Stimulated activated CD8-positive, alpha-beta memory T cell treated with anti-CD3 and anti-CD28 coated beads, Interleukin-15, amount 100 ng/mL, for 1 hour (primary cell): ENCODE results near the gene FLNB.
"Not testable (repeated sequence)": the region's sequence is repeated elsewhere in the genome, so short reads cannot be mapped to it uniquely, and the experiment has no call there.

Experiments used
- DNase-seq: peaks from one replicate; pipeline ENCODE4 v3.0.0-alpha.2; 2020; ENCODE audit warnings: low read depth

The FLNB gene

GRCh38 chr3:58029842-58030584 is 21.8 kb downstream of the FLNB start:
- DNase-seq, result no peak

- no peak for DNase-seq
Observed at GRCh38 chr3:58032186-58032585, 24.0 kb downstream of the FLNB start.

DNA sequence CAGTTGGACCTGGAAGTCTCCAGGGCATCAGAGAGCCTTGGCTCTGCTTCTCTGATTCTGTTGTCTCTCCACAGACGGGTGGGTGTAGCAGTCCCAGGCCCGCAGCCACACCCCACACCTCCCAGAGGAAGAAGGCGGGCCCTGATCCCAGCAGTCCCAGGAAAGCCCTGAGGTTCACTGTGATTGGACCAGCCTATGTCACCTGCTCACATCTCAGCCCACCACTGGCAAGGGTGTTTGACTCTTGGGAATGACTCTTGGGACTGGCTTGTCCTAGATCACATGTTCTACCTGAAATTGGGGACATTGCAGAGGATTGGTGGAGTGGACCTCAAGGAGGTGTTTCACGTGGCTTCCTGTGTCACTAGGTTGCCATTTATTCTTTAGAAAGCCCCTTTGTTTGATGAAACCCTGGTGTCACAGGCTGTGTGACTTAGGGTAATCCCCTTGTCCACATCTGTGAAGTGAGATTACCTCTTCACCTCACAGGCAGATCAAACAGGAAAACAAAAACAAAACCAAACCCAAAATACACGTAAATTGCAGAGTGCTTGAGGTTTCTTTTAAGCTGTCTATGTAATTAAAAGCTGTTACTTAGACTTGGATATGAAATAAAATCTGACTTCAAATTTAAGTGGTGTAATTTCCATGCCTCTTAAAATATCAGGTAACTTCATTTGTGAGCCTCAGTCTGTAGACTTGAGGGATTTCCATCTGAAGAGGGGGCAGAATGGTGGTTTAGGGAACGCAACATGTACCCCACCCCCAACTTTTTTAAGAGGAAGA is 26.7 kb downstream of the FLNB start:
- DNase-seq, result no peak

- DNase-seq, result no peak
Observed at GRCh38 chr3:58035524-58036255, 27.5 kb downstream of the FLNB start.

GRCh38 chr3:58036293-58037032 is 28.2 kb downstream of the FLNB start:
- no peak for DNase-seq

- no peak for DNase-seq
Observed at GRCh38 chr3:58037141-58037910, 29.1 kb downstream of the FLNB start.

DNA sequence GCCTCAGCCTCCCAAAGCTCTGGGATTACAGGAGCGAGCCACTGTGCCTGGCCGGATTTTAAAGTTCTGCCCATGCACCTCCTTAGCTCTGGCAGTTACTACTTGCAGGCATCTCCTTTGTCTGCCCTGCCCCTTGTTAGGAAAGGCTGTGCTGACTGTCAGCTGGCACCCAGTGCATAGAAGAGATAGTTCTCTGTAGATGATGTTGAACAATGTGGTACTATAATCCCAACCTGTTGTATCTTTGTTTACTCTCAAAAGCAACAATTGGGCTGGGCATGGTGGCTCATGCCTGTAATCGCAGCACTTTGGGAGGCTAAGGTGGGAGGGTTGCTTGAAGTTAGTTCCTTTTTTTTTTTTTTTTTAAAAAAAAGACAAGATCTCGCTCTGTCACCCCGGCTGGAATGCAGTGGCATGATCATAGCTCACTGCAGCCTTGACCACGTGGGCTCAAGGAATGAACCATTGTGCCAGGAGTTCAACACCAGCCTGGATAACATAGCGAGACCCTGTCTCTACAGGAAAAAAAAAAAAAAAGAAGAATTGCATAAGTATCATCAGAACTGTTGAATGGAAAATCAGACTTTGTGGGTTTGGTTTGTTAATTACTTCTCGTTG is 30.6 kb downstream of the FLNB start:
- DNase-seq, result no peak

GRCh38 chr3:58039601-58040000 is 31.4 kb downstream of the FLNB start:
- DNase-seq, result no peak

DNA sequence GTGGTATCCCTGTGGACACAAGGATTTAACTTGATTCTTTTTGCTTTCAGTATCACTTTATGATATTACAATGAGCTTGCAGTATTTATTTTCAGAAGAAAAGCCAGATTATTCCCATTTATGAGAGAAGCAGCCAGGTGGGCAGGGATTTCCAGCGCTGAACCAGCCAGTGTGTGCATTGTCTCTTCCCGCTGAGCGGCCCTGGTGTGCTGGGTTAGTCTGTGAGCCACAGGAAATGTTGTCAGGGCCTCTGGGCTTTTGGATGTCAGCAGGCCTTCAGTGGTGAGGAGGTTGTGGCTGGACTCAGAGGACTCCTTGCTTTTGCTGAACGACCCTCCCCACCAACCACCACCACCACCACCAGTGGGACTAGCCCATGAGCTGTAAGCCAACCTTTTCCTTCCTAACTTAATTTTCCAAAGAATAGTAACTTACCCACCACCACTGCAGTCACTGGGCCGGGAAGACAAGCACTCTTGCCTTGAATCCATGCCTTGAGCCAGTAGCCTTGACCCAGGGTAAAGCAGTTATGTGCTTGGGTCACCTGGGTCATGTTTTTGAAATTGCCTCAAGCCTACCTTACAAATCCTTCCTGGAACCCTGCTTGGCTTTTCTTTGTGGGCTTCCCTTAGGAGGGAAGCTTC is 33.1 kb downstream of the FLNB start:
- no peak for DNase-seq

DNA sequence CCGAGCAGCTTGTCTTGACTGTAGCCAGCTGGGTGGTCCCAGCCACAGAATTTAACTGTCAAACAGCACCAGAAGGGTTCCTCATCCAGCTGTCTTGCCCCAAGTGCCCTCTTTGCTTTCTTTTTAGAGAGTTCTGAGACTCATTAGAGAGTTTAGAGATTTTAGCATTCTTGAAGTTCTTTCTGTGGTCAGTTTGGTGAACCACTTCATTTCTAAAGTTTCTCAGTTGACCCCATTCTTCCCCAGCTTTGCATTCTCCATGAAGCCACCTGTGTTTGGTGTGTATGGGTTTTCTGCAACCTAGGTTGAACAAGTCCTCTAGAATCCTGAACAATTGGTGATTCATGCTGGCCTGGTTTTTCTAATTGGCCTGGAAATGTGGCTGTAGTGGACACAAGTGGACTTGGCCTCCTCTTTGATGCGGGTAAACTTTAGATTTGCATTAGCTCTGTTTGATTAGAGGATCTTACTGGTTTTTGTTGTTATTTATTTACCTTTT is 33.7 kb downstream of the FLNB start:
- no peak for DNase-seq

GRCh38 chr3:58042947-58043707 is 34.9 kb downstream of the FLNB start:
- no peak for DNase-seq

- no peak for DNase-seq
Observed at GRCh38 chr3:58043933-58044332, 35.7 kb downstream of the FLNB start.

DNA sequence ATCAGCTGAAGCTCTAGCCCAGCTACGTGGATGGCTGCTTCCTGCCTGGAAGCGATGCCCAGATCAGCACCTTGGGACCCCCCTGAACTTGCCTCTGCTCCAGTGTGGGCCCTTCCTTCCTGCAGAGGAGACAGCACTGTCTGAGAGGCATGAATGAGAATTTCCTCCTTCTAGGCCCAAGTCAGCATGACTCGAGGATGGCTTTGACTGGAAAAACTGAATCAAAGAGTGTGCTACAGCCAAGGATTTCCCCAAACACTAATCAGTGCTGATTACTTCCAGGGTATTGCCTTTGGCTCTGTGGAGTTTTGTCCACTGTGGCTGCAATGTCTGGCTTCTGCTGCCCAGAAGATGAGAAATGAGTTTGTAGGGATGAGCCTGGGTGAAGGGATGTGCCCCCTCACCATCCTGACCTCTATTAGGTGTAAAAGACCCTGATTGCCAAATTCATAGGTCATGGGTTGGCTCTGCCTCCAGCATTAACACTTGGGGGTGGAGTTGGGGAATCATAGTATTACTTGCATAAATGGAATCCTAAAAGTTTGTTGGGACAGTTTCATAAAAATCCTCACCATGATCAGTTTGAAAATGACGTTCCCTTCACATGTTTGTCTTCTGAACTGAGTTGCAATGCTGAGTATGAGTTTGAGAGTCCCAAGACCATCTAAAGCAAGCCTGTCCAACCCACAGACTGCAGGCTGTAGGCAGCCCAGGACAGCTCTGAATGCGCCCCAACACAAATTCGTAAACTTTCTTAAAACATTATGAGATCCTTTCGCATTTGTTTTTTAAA is 36.7 kb downstream of the FLNB start:
- no peak for DNase-seq

DNA sequence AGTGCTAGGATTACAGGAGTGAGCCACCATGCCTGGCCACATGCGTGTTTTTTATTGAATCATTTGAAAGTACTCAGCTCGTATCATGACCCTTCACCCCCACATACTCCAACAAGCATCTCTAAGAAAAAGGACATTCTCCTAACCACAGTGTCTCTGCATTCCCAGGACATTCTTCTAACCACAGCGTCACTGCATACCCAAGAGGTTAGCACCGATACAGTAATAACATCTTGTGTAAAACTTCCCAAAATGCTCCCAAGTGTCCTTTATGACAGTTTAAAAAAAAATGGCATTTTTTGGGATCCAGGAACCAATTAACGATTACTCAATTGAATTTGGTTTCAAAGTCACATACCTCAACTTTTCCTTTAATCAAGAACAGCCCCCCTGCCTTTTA is 39.6 kb downstream of the FLNB start:
- no peak for DNase-seq

DNA sequence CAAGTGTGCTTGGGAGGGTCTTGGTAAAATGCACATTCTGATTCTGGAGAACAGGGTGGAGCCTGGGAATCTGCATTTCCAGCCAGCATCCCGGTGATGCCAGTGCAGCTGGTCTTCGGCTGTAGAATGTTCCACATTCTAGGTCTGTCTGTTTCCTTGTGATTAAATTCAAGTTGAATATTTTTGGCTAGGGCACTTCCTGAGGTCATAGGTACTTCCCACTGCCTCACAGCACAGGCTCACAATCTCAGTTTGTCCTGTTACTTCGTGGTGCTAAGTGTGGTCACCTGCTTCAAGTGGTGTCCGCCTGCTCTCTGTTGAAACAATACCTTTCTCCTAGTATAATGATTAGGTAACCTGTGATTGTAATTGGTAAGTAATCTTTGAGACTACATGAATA is 40.1 kb downstream of the FLNB start:
- DNase-seq, result no peak

DNA sequence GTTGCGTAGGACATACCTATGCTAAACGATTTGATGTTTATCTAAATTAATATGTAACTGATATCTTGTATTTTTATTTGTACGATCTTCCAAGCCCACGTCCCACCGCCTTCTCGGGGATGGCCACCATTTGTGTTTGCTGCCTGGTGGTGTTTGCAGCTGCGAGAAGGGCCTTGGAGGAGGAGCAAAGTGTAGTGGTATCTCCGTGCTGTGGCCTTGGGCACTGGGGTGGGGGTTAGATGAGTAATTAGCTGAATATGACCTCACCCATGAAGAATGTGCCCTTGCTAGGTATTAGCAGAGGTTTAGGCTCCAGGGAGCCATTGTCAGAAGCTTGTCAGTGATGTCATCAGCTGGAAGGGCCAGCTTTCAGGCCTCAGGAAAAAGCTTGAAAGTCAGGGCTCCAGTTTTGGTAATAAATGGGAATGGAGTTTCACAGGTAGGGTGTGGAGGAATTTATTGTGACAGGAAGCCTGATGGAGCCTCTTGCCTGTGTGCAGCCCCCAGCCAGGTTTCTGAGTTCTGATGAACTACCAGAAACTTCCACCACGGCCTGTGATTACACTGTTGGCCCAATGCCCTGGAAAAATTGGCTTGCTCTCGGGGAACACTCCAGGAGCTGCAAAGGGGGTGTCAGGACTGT is 41.0 kb downstream of the FLNB start:
- no peak for DNase-seq

DNA sequence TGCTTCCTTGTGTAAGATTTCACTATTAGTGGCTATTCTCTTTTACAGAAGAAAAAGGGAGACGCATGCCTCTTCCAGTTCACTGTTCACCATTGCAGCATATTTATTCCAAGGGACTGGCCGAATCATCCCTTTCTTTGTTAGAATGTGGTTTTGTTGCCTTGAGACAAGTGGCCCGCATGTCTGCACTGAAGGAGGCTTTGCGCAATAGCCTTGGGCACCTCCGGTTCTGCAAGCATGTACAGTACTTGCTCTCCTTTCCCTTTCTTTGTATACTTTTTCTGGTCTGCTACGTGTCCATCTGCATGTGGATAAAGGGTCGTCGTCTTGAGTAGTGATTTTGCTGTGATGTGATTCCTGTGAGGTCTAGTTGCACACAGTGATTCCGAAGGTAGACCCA is 43.0 kb downstream of the FLNB start:
- no peak for DNase-seq

DNA sequence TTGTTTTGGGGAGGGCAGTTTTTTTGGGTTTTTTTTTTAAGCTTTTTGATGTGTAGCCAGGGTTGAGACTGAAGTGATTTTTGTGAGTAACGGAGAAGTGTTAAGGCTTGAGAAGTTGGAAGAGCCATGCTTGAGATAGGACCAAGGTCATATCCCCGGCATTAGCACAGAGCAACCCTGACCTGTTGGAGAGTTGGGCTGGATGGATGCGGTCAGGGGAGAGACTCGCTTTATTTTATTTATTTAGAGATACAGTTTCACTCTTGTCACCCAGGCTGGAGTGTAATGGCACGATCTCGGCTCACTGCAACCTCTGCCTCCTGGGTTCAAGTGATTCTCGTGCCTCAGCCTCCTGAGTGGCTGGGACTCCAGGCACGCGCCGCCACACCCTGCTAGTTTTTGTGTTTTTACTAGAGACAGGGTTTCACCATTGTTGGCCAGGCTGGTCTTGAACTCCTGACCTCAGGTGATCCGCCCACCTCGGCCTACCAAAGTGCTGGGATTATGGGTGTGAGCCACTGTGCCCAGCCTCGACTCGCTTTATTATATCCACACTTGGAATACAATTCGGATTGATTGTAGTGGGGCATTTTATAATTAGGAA is 43.5 kb downstream of the FLNB start:
- not testable (repeated sequence) for DNase-seq
